ENCODE results near the gene RPL3.

Gene RPL3

GRCh38 chr22:39317084-39317774 lies 2.2 kb downstream of the RPL3 start:
- H3K4me3 ChIP-seq (ENCODE audit: low read depth, low read length): no peak overlapping the region
- TF ChIP-seq, protein P1, sequence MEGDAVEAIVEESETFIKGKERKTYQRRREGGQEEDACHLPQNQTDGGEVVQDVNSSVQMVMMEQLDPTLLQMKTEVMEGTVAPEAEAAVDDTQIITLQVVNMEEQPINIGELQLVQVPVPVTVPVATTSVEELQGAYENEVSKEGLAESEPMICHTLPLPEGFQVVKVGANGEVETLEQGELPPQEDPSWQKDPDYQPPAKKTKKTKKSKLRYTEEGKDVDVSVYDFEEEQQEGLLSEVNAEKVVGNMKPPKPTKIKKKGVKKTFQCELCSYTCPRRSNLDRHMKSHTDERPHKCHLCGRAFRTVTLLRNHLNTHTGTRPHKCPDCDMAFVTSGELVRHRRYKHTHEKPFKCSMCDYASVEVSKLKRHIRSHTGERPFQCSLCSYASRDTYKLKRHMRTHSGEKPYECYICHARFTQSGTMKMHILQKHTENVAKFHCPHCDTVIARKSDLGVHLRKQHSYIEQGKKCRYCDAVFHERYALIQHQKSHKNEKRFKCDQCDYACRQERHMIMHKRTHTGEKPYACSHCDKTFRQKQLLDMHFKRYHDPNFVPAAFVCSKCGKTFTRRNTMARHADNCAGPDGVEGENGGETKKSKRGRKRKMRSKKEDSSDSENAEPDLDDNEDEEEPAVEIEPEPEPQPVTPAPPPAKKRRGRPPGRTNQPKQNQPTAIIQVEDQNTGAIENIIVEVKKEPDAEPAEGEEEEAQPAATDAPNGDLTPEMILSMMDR (IDR thresholded peaks at IDR 0.05; ENCODE audit: low read depth, low read length): no peak
- H3K27me3 ChIP-seq (ENCODE audit: insufficient read depth, low read depth, severe bottlenecking): no peaks in the 10 kb centered on the region
- H3K9me3 ChIP-seq (ENCODE audit: severe bottlenecking): no peaks in the 10 kb centered on the region
- H3K36me3 ChIP-seq: peaks cover 71% of the 10 kb centered on the region
- no peak for DNase-seq
- peak overlapping the region; percentile 93 for H3K27ac ChIP-seq

GRCh38 chr22:39316440-39317083 lies 2.9 kb downstream of the RPL3 start:
- Histone ChIP-seq H3K27ac (peak overlapping the region; percentile 40; the same call in 1 of the 2 replicates), H3K36me3 (peaks cover 77% of the 10 kb centered on the region), H3K27me3 (ENCODE audit: insufficient read depth, low read depth, severe bottlenecking) (no peaks in the 10 kb centered on the region), H3K4me3 (ENCODE audit: low read depth, low read length) (no peak overlapping the region), H3K9me3 (ENCODE audit: severe bottlenecking) (no peaks in the 10 kb centered on the region)
- TF ChIP-seq, protein P1 (IDR thresholded peaks at IDR 0.05; ENCODE audit: low read depth, low read length): peak; percentile 73
- peak; percentile 65 for DNase-seq

DNA sequence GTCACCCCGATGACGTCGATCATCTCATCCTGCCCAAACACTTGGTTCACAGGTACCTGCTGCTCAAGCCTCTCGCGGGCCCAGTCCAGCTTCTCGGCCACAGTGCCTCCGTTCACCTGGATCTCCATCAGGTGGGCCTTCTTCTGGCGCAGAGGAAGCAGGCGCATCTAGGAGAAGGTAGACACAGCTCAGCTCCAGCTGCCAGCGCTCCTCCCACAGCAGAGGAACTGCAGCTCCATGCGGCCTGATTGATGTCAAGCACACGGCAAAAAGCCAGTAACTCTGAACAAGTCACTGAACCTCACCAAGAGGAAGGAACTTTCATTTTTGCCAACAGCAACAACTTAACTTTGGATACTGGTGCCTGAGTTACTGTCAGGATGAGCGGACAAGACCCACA lies 4.0 kb downstream of the RPL3 start:
- DNase-seq: no peak
- Histone ChIP-seq H3K9me3 (ENCODE audit: severe bottlenecking) (no peaks in the 10 kb centered on the region), H3K27me3 (ENCODE audit: insufficient read depth, low read depth, severe bottlenecking) (no peaks in the 10 kb centered on the region), H3K36me3 (peaks cover 80% of the 10 kb centered on the region), H3K27ac (no peak overlapping the region), H3K4me3 (ENCODE audit: low read depth, low read length) (no peak overlapping the region)
- TF ChIP-seq, protein P1 (IDR thresholded peaks at IDR 0.05; ENCODE audit: low read depth, low read length): no peak

DNA sequence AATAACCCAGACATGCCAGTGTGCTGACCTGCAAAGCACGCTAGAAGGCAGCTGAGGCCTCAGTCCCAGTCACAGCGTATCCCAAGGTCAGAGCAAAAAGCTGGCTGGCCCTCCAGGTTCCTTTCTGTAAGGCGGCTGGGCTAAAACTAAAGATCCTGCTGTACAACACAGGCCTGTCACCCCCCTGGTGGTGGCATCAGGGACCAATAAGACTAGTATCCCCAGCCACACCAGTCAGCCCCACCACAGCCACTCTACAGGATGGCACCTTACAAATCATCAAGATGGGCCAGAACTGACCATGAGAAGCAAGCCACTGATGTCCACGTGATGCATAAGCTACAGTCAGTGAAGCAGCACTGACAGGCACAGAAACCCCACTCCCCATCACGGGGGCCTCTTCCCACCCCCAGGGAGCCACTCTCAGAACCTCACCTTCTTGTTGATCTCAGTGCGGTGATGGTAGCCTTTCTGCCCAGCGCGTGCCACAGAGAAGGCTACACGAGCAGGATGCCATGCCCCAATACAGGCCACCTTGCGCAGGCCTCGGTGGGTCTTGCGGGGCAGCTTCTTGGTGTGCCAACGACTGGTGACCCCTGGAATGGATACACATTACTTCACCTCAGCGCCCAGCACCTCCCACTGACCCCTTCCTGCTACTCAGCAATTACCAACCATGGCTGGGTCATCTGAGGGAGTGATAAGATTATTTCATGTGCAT lies 5.0 kb downstream of the RPL3 start:
- peaks cover 80% of the 10 kb centered on the region for H3K36me3 ChIP-seq
- TF ChIP-seq, protein P1 (IDR thresholded peaks at IDR 0.05; ENCODE audit: low read depth, low read length): 0 out of 2 replicates have a peak, but pooled peaks have one; percentile 5

DNA sequence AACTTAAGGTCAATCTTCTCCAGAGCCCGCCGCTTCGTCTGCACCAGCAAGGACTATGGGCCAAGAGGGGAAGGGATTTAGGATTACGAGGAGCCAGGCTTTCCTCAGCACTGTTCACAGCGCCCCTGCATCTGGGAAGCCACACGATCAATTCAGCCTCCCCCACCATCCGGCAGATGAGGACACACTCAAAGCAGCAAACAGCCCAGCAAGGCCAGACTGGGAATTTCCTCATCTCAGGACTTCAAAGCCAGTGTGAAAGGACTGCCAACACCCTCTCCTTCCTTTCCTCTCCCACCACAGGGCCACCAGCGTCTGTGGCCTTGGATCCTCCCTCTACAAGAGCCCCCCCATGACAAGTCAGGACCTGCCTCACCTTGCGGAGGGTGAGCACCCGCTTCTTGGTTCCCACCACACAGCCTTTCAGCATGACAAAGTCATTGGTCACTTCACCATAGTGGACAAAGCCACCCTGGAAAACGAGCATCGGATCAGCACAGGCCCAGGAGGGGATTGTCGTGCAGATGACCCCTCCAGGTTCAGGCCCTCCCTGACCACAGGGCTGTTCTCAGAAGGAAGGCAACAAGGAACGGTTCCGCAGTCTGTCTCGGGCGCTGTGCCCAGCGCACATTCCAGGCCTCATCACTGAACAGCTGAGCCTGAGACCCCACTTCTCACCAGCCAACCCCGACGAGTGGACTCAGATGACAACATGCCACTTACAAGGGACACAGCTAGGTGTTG lies 6.0 kb downstream of the RPL3 start:
- Histone ChIP-seq H3K36me3 (peaks cover 72% of the 10 kb centered on the region), H3K27me3 (ENCODE audit: insufficient read depth, low read depth, severe bottlenecking) (no peaks in the 10 kb centered on the region), H3K9me3 (ENCODE audit: severe bottlenecking) (no peaks in the 10 kb centered on the region), H3K27ac (peak overlapping the region; percentile 43), H3K4me3 (ENCODE audit: low read depth, low read length) (no peak overlapping the region)
- DNase-seq: no peak
- TF ChIP-seq, protein P1 (IDR thresholded peaks at IDR 0.05; ENCODE audit: low read depth, low read length): no peak

More for the DNA sequence above, 5.0 kb downstream of the RPL3 start:
- no peak overlapping the region for H3K4me3 ChIP-seq (ENCODE audit: low read depth, low read length)
- H3K27me3 ChIP-seq (ENCODE audit: insufficient read depth, low read depth, severe bottlenecking): no peaks in the 10 kb centered on the region
- no peak overlapping the region for H3K27ac ChIP-seq
- no peak for DNase-seq
- no peaks in the 10 kb centered on the region for H3K9me3 ChIP-seq (ENCODE audit: severe bottlenecking)

All from WERI-Rb-1 (cell line).